GM12875 (cell line): ENCODE data around the gene NLGN4Y.

Source experiments
- H3K4me3 ChIP-seq: one replicate; pipeline ENCODE4 v1.5.1; 2011; ENCODE audit warnings: low read depth, low read length, control low read depth
- CTCF ChIP-seq: IDR thresholded peaks from 2 replicates; pipeline ENCODE4 v1.5.1; 2011; ENCODE audit warnings: low read depth, mild to moderate bottlenecking, control low read depth, inconsistent platforms, low read length, moderate library complexity, borderline replicate concordance; ENCODE audit not compliant: insufficient read depth

Gene NLGN4Y

GRCh38 chrY:14601372-14601771, 77.0 kb downstream of the NLGN4Y start:
- no peak for TF ChIP-seq CTCF

GRCh38 chrY:14617625-14618024, 93.3 kb downstream of the NLGN4Y start:
- no peak overlapping the region for H3K4me3 ChIP-seq
- no peak for TF ChIP-seq CTCF

More at GRCh38 chrY:14601372-14601771, 77.0 kb downstream of the NLGN4Y start:
- H3K4me3 ChIP-seq: no peak overlapping the region

- TF ChIP-seq CTCF: no peak
- no peak overlapping the region for H3K4me3 ChIP-seq
These were observed 94.2 kb downstream of the NLGN4Y start for GRCh38 chrY:14618513-14618912.

GRCh38 chrY:14628208-14628607, 103.9 kb downstream of the NLGN4Y start:
- no peak for TF ChIP-seq CTCF
- H3K4me3 ChIP-seq: no peak overlapping the region

GRCh38 chrY:14631676-14632075, 107.3 kb downstream of the NLGN4Y start:
- H3K4me3 ChIP-seq: no peak overlapping the region
- no peak for TF ChIP-seq CTCF

GRCh38 chrY:14633718-14634117, 109.4 kb downstream of the NLGN4Y start:
- no peak overlapping the region for H3K4me3 ChIP-seq
- no peak for TF ChIP-seq CTCF

GRCh38 chrY:14634954-14635353, 110.6 kb downstream of the NLGN4Y start:
- no peak overlapping the region for H3K4me3 ChIP-seq
- no peak for TF ChIP-seq CTCF
